ENCODE results near the gene CXXC5. TPM values are rescaled to one million over a fixed set of nuclear protein-coding genes. Genes with fewer than 3 reads are reported as not detected.

Gene CXXC5
- total RNA-seq, 6 experiments from 2014 or later, result 44.5 to 84.9 (median 66.4) TPM

DNA sequence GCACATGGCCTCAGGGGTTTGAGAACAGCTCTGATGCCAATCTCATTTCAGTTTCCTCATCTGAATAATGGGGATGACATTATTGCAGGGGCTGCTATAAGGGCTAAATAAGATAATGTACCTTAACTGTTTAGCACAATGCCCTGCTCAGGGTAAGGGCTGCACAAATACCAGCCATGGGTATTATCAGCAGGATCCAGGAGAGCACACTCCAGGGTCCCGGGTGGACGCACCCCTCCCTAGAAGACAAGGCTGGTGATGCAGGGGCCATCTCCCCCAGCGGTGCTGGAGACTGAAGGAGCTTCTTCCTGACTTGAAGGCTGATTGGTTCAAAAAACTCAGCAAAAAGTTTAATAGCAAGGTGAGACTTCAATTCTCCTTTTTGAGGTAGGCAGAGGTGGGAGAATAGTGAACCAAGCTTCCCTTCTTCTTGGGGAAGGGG is 2.7 kb upstream of the CXXC5 start:
- Histone ChIP-seq H3K9me3 (no peaks in the 10 kb centered on the region), H3K27ac (no peak overlapping the region), H3K4me1 (peaks cover 0 to 46% (median 25%) of the 10 kb centered on the region in 4 donors), H3K36me3 (no peaks in the 10 kb centered on the region), H3K27me3 (no peaks in the 10 kb centered on the region), H3K4me3 (no peak overlapping the region)
- TF ChIP-seq, protein P1, sequence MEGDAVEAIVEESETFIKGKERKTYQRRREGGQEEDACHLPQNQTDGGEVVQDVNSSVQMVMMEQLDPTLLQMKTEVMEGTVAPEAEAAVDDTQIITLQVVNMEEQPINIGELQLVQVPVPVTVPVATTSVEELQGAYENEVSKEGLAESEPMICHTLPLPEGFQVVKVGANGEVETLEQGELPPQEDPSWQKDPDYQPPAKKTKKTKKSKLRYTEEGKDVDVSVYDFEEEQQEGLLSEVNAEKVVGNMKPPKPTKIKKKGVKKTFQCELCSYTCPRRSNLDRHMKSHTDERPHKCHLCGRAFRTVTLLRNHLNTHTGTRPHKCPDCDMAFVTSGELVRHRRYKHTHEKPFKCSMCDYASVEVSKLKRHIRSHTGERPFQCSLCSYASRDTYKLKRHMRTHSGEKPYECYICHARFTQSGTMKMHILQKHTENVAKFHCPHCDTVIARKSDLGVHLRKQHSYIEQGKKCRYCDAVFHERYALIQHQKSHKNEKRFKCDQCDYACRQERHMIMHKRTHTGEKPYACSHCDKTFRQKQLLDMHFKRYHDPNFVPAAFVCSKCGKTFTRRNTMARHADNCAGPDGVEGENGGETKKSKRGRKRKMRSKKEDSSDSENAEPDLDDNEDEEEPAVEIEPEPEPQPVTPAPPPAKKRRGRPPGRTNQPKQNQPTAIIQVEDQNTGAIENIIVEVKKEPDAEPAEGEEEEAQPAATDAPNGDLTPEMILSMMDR (IDR thresholded peaks at IDR 0.05), result no peak
- no peak for TF ChIP-seq POLR2A (IDR thresholded peaks at IDR 0.05)
- WGBS (ENCODE audit: insufficient coverage, low coverage, low lambda C conversion rate, missing lambda C conversion rate), result 93% methylated on average over 3 of the region's 3 CpGs
- ATAC-seq, result no peak
- intact Hi-C loops (cut with DNase I), result no loop called here
- DNase-seq, result peak; percentile 9 to 27 (median 25)

DNA sequence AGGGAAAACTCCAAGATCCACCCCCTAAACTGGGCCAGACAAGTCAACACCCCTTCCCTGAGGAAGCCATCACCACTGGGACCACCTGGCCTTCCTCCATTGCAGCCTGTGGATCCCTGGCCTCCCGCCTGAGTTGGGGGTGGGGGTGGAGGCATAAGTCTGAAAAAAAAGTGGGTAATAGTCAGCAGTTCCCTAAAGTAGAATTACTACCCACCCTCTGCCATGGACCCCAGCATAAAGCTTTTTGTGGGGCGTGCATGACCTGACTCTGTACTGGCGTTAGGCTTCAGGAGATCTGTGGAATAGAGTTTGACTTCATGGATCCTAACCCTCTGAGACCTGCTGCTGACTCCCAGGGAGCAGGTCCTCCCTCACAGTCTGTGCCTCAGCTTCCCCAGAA is 2.0 kb upstream of the CXXC5 start:
- Histone ChIP-seq H3K4me3 (no peak overlapping the region), H3K27me3 (no peaks in the 10 kb centered on the region), H3K9me3 (no peaks in the 10 kb centered on the region), H3K27ac (no peak overlapping the region), H3K4me1 (peaks cover 0 to 46% (median 25%) of the 10 kb centered on the region in 4 donors), H3K36me3 (no peaks in the 10 kb centered on the region)
- intact Hi-C loops (cut with DNase I), result no loop called here
- TF ChIP-seq, protein P1 (IDR thresholded peaks at IDR 0.05), result no peak
- DNase-seq (peak; percentile 2 to 14 (median 12)), ATAC-seq (no peak)
- WGBS (ENCODE audit: insufficient coverage, low coverage, low lambda C conversion rate, missing lambda C conversion rate), result no CpG with 5 or more reads among the region's 3 CpGs

DNA sequence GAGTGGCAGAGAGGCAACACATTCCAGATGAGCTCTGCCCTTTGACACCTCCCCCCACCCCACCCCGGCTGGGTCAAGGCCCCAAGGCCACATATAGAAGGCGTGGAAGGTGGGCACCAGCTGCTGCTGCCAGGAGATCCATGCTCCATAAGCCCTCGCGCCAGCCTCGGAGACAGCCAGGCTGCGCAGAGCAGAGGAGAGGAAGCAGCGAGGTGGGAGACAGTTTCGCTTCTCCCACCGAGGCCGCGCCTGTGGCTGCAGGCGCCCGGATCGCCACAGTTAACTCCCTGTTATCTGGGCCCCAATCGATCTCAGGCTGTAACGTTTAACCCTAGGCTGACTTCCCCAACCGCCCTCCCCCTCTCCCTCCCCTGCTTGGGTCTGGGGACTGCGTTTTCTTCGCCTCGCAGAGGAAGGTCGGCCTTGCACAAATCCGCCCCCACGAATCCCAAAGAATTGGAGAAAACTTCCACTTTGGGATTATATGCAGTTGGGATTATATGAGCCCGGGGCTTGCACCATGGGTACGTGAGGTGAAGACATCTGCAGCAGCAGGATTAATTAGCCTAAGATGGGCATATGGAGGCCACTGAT is 1.1 kb upstream of the CXXC5 start:
- WGBS (ENCODE audit: insufficient coverage, low coverage, low lambda C conversion rate, missing lambda C conversion rate), result 20% methylated on average over 5 of the region's 25 CpGs

DNA sequence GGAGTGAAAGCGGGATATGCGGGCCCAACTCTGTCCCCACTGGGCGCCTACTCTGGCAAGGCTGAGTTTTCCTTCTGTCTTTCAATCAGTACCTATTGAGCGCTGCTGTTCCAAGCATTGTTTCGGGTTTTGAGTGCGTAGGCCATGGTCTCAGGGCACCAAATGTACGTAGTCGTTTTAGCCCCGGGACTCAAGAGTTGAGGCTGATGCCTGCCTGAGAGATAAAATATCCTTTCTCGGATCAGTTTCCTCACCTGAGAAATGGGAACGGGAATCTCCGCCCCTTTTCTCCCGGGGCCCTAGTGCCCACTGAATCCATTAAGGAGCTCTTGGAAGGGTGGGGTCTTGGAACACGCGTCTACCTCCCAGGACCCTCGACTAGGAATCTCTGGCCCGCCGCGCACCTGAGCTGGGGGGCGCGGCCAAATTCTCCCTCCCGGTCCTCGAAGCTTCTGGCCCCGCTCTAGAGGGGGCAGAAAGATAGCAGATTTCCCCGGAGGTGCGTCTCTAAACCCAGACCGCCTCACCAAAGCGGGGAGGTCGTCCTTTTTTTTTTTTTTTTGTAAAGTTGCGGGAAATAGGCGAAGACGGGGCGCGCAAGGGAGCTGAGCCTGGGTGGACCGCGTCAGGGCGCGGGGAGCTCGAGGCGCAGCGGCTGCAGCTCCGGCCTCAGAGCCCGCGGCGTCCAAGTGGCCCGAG is 494 bp upstream of the CXXC5 start:
- no peak for ATAC-seq
- Histone ChIP-seq H3K4me1 (peaks cover 0 to 50% (median 28%) of the 10 kb centered on the region in 4 donors), H3K27me3 (no peaks in the 10 kb centered on the region), H3K27ac (peak overlapping the region; percentile 40 to 89 (median 59)), H3K36me3 (no peaks in the 10 kb centered on the region), H3K4me3 (peak overlapping the region; percentile 90 to 98 (median 98)), H3K9me3 (no peaks in the 10 kb centered on the region)
- DNase-seq, result peak; percentile 20 to 49 (median 26)
- 8% methylated on average over 42 of the region's 46 CpGs for WGBS (ENCODE audit: insufficient coverage, low coverage, low lambda C conversion rate, missing lambda C conversion rate)
- TF ChIP-seq, protein P1 (IDR thresholded peaks at IDR 0.05), result no peak
- TF ChIP-seq POLR2A (IDR thresholded peaks at IDR 0.05), result no peak
- intact Hi-C loops (cut with DNase I), result no loop called here

More for the DNA sequence above, 1.1 kb upstream of the CXXC5 start:
- Histone ChIP-seq H3K27ac (peak overlapping the region in 2 of 3 donors; percentile 40 to 89), H3K36me3 (no peaks in the 10 kb centered on the region), H3K4me1 (peaks cover 0 to 50% (median 28%) of the 10 kb centered on the region in 4 donors), H3K9me3 (no peaks in the 10 kb centered on the region), H3K4me3 (peak overlapping the region; percentile 90 to 98 (median 98)), H3K27me3 (no peaks in the 10 kb centered on the region)
- intact Hi-C loops (cut with DNase I), result no loop called here
- TF ChIP-seq POLR2A (IDR thresholded peaks at IDR 0.05), result no peak
- TF ChIP-seq, protein P1 (IDR thresholded peaks at IDR 0.05), result no peak
- ATAC-seq, result no peak
- DNase-seq, result peak; percentile 52 to 61 (median 59)

Measured in right lobe of liver (tissue), 6 donors.